Retinal pigment epithelial cell (primary cell): ENCODE measurements around the gene MCU.

Experiments used
- DNase-seq: peaks from one replicate; pipeline ENCODE4 v3.0.0-alpha.2; 2010; ENCODE audit warnings: low read depth
- H3K4me3 ChIP-seq: 2 replicates; pipeline ENCODE4 v1.5.1; 2011; ENCODE audit warnings: mild to moderate bottlenecking, low read length, control low read depth, moderate library complexity
- CTCF ChIP-seq: conservative IDR thresholded peaks from 2 replicates; pipeline ENCODE4 v1.5.1; 2011; ENCODE audit warnings: low read depth, low read length, control low read depth, inconsistent platforms

The MCU gene

GRCh38 chr10:72925951-72926465 is 234.1 kb downstream of the MCU start:
- no peak overlapping the region for H3K4me3 ChIP-seq
- TF ChIP-seq CTCF = no peak
- no peak for DNase-seq

- TF ChIP-seq CTCF = no peak
- no peak overlapping the region for H3K4me3 ChIP-seq
These were observed 235.5 kb downstream of the MCU start for GRCh38 chr10:72927485-72927884.

GRCh38 chr10:72928798-72929197 is 236.9 kb downstream of the MCU start:
- DNase-seq = no peak
- TF ChIP-seq CTCF = no peak
- no peak overlapping the region for H3K4me3 ChIP-seq

More at GRCh38 chr10:72927485-72927884, 235.5 kb downstream of the MCU start:
- no peak for DNase-seq

GRCh38 chr10:72930276-72930675 is 238.3 kb downstream of the MCU start:
- H3K4me3 ChIP-seq = no peak overlapping the region
- TF ChIP-seq CTCF = no peak
- DNase-seq = no peak

GRCh38 chr10:72932259-72933015 is 240.5 kb downstream of the MCU start:
- no peak for TF ChIP-seq CTCF
- no peak for DNase-seq
- no peak overlapping the region for H3K4me3 ChIP-seq

- H3K4me3 ChIP-seq = no peak overlapping the region
- no peak for TF ChIP-seq CTCF
- no peak for DNase-seq
These were observed 243.4 kb downstream of the MCU start for GRCh38 chr10:72935361-72935760.
